ENCODE data around the gene C1orf159.

C1orf159 gene

DNA sequence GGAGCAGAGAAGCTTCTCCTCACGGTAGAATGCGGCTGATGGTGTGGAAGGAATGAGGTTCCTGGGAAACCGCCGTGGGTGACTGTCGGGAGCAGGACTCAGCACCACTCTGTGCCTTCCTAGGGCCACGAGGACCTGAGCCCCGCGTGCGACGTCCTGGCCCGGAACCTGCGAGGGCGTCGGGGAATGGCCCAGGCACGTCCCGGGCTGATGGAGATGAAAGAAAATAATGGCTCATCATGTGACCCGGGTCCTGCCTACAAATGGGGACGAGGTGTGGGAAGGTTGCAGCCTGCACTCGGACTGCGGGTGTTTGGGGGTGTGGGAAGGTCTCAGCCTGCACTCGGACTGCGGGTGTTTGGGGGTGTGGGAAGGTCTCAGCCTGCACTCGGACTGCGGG, 32.7 kb upstream of the C1orf159 start:
- no peak overlapping the region for H3K27ac ChIP-seq
- TF ChIP-seq, protein P1, sequence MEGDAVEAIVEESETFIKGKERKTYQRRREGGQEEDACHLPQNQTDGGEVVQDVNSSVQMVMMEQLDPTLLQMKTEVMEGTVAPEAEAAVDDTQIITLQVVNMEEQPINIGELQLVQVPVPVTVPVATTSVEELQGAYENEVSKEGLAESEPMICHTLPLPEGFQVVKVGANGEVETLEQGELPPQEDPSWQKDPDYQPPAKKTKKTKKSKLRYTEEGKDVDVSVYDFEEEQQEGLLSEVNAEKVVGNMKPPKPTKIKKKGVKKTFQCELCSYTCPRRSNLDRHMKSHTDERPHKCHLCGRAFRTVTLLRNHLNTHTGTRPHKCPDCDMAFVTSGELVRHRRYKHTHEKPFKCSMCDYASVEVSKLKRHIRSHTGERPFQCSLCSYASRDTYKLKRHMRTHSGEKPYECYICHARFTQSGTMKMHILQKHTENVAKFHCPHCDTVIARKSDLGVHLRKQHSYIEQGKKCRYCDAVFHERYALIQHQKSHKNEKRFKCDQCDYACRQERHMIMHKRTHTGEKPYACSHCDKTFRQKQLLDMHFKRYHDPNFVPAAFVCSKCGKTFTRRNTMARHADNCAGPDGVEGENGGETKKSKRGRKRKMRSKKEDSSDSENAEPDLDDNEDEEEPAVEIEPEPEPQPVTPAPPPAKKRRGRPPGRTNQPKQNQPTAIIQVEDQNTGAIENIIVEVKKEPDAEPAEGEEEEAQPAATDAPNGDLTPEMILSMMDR (IDR thresholded peaks at IDR 0.05): no peak
- no peak for DNase-seq (ENCODE audit: low spot score)
- H3K4me3 ChIP-seq: no peak overlapping the region

DNA sequence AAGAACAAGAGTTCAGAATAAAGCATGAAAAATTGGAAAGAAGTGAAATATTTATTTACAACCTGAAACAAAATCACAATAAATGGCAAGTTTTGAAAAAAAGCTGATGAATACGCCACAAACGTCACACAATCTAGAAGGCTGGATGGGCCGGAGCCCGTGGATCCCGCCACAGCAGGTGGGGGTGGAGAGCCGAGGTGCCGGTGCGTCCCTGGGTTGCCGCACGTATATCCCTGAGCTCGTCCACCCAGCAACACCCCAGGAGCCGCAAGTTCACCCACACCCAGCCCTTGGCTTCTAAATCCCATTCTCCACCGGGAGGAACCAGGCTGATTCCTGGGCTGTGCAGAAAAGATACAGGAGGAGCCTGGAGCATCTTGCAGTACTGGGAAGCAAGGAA, 32.2 kb upstream of the C1orf159 start:
- TF ChIP-seq, protein P1 (IDR thresholded peaks at IDR 0.05): no peak
- H3K4me3 ChIP-seq: no peak overlapping the region
- no peak overlapping the region for H3K27ac ChIP-seq
- DNase-seq (ENCODE audit: low spot score): no peak

DNA sequence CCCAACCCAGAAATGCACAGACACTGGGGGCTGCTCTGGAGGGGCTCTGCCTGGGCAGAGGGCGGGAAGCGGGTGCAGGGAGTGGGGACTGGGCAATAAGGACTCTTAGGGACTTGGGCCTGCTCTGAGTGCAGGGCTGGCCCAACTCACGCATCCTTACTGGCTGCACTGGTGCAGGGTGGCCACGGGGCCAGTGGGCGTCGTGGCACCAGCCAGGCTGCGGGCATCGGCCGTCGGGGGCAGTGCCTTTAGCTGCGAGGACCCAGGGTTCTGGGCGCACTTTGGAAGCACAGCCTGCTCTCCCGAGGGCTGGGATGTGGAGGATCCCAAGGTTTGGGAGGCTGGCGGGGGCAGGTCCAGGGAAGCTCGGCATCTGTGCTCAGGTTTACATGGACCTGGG, 30.7 kb upstream of the C1orf159 start:
- Histone ChIP-seq H3K27ac (no peak overlapping the region), H3K4me3 (no peak overlapping the region)
- TF ChIP-seq, protein P1 (IDR thresholded peaks at IDR 0.05): no peak
- DNase-seq (ENCODE audit: low spot score): no peak

DNA sequence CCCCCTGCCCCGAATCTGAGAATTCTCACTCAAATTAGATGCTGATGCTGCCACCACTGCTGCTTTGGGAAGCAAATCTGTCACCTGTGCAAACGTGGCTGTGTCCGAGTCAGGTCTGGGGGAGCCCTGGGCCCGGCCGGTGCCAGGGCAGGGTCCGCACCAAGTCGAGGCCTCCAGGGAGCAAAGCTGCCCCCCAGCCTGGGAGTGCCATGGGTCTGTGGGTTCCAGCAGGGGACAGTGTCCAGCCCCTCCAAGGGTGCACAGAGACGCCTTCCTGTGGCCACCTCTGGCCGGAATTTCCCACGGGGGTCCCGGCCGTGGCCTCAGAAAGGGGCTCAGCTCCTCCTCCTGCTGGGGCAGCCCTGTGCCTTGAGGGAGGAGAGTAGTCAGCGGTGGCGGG, 30.1 kb upstream of the C1orf159 start:
- TF ChIP-seq, protein P1 (IDR thresholded peaks at IDR 0.05): no peak
- no peak for DNase-seq (ENCODE audit: low spot score)
- Histone ChIP-seq H3K4me3 (no peak overlapping the region), H3K27ac (no peak overlapping the region)

DNA sequence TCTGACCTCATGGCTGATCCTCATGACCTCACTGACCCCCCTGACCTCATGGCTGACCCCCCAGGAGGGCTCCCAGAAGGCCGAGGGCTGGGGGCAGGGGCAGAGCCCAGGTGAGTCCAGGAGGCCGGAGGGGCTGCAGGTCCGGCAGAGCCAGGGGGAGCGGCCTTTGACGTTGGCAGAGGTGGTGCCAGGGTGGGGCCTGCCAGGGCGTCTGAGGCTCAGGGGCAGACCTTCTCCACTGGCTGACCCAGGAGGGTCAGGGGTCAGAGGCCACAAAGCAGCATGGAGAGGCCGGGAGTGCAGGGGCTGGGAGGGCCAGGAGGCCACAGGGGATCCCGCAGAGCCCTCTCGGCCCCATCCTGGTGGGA, 29.6 kb upstream of the C1orf159 start:
- Histone ChIP-seq H3K27ac (no peak overlapping the region), H3K4me3 (no peak overlapping the region)
- no peak for DNase-seq (ENCODE audit: low spot score)
- TF ChIP-seq, protein P1 (IDR thresholded peaks at IDR 0.05): no peak

DNA sequence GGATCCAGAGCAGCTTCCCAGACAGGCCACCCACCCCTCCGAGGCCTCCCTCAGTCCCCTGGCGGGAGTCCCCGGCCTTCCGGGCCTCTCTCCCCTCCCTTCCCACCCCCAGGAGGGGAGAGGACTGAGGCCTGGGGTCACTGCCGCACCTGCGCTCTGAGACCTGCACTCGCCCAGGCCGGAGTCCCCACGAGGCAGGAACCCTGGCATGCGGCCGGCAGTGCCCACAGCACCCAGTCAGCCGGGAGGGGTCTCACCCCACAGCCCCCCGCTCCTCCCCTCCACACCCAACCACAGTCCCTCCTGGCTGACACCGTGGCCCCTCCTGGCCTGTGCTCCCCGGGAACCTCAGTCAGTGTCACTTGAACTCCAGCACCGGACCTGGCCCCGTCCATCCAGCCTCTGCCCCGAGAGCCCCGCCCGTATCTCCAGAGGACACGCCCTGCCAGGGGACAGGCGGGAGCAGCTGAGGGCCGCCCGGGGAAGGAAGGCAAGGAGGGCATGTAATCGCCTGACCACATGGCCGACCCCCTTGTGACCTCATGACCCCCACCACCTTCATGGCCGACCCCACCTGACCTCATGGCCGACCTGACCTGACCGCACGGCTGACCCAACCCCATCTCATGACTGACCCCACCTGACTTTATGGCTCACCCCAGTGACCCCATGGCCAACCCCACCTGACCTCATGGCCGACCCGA, 29.1 kb upstream of the C1orf159 start:
- Histone ChIP-seq H3K4me3 (no peak overlapping the region), H3K27ac (no peak overlapping the region)
- DNase-seq (ENCODE audit: low spot score): no peak
- TF ChIP-seq, protein P1 (IDR thresholded peaks at IDR 0.05): no peak

DNA sequence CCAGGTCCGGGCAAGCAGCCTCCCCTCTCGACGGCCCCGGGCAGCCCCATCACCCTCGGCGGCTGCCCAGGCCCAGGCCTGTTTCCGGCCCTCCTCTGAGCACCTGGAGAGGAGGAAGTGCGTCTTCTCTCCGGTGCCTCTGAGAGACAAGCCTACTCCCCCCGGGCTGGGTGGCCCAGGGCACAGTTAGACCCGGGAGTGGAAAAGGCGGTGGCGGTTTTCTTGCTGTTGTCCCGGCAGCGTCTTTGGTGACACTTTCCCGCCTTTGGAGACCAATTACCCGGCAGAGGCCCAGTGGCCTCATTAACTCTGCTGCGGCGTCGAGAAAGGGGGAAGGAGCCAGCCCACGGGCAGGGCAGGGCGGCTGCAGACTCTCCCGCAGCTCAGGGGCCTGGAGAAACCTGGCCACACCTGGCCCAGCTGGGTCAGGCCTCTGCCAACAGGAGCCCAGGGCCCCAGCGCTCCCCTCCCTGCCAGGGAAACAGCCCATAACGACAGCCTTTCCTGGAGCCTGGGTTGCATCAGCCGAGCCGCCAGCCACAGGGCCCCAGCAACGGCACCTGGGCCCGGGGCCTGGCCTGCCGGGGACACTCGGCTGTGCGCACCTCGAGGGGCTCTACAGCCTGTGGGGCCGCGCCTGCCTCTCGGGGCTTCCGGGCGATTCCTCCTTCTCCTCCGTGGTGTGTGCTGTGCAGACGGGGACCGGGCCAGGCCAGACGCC, 28.4 kb upstream of the C1orf159 start:
- no peak for DNase-seq (ENCODE audit: low spot score)
- Histone ChIP-seq H3K4me3 (no peak overlapping the region), H3K27ac (no peak overlapping the region)
- TF ChIP-seq, protein P1 (IDR thresholded peaks at IDR 0.05): no peak
